Mucosa of rectum (tissue), 2 donors: Measurements from ENCODE around the gene PNMA1.
"Not testable (repeated sequence)": the region's sequence is repeated elsewhere in the genome, so short reads cannot be mapped to it uniquely, and the experiment has no call there.

Source experiments
- H3K27ac ChIP-seq, 2 donors: one replicate each; pipeline ENCODE4 v1.7.0; 2013; ENCODE audit warnings: inconsistent platforms in 2 of 2, low read depth in 2 of 2, low read length in 2 of 2
- H3K27me3 ChIP-seq, 2 donors: one replicate each; pipeline ENCODE4 v1.7.0; 2013; ENCODE audit warnings: low read length in 2 of 2; ENCODE audit not compliant: control insufficient read depth in 2 of 2, insufficient read depth in 2 of 2
- H3K36me3 ChIP-seq, 2 donors: one replicate each; pipeline ENCODE4 v1.7.0; 2013; ENCODE audit warnings: low read length in 2 of 2; ENCODE audit not compliant: control insufficient read depth in 2 of 2, insufficient read depth in 2 of 2
- H3K4me1 ChIP-seq, 2 donors: one replicate each; pipeline ENCODE4 v1.7.0; 2013; ENCODE audit warnings: low read length in 2 of 2, mild to moderate bottlenecking in 1 of 2; ENCODE audit not compliant: control insufficient read depth in 2 of 2, insufficient read depth in 2 of 2
- H3K4me3 ChIP-seq, 2 donors: one replicate each; pipeline ENCODE4 v1.7.0; 2013; ENCODE audit warnings: low read length in 2 of 2
- H3K9ac ChIP-seq, 2 donors: one replicate each; pipeline ENCODE4 v1.7.0; 2013; ENCODE audit warnings: low read length in 2 of 2, low read depth in 1 of 2, mild to moderate bottlenecking in 1 of 2
- H3K9me3 ChIP-seq, 2 donors: one replicate each; pipeline ENCODE4 v1.7.0; 2013; ENCODE audit warnings: low read length in 2 of 2; ENCODE audit not compliant: control insufficient read depth in 2 of 2
- donor health status: healthy.
- donor health status: Normal muscosa, but diverticular disease.

Gene PNMA1

DNA sequence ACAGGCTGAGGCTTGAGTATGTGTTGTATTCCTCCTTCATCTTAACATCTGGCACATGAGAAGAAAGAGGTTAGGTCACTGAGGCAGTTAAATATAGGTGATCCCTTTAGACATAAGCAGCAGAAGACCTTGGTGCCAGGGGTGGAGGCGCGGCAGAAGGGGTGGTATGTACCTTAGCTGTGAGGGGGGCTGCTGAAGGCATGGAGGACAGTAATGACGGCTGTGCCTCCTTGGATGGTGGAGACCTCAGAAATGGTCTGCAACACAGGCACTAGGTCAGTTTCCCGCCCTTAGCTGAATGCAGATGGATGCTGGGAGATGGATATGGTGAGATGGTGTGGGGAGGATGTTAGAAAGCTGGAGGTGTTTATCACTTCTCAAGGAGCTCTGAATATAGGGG lies 1.5 kb upstream of the PNMA1 start:
- Histone ChIP-seq H3K27ac (no peak overlapping the region), H3K4me3 (no peak overlapping the region), H3K9me3 (no peaks in the 10 kb centered on the region), H3K4me1 (peaks cover 12 to 14% of the 10 kb centered on the region in 2 donors), H3K9ac (no peak overlapping the region), H3K36me3 (peaks cover 30 to 40% of the 10 kb centered on the region in 2 donors), H3K27me3 (no peaks in the 10 kb centered on the region)

DNA sequence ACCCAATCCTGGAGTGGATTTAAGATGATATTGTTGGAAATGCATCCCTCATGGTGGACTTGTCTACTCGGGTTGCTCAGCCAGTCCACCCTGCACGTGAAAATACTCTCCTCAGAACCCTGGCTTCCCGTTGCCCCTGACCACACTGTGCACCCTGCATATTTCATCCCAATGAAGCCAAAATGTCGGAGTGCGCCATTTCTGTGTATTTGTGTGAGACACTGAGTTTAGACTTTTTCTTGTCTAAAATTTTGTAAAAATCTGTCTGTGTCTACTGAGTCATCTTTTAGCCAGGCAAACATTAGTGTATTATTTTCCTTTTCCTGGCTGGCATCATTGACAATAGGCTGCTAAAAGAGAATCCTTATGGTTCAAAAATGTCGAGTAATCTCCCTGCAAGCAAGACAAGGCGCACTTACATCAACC lies 485 bp upstream of the PNMA1 start:
- H3K36me3 ChIP-seq, result peaks cover 23 to 33% of the 10 kb centered on the region in 2 donors
- peak overlapping the region; percentile 45 to 71 for H3K4me3 ChIP-seq
- H3K27me3 ChIP-seq, result no peaks in the 10 kb centered on the region
- H3K9me3 ChIP-seq, result no peaks in the 10 kb centered on the region
- peak overlapping the region in 1 of 2 donors; percentile 89 for H3K27ac ChIP-seq
- peak overlapping the region in 1 of 2 donors; percentile 17 for H3K9ac ChIP-seq
- H3K4me1 ChIP-seq, result peaks cover 12 to 14% of the 10 kb centered on the region in 2 donors

DNA sequence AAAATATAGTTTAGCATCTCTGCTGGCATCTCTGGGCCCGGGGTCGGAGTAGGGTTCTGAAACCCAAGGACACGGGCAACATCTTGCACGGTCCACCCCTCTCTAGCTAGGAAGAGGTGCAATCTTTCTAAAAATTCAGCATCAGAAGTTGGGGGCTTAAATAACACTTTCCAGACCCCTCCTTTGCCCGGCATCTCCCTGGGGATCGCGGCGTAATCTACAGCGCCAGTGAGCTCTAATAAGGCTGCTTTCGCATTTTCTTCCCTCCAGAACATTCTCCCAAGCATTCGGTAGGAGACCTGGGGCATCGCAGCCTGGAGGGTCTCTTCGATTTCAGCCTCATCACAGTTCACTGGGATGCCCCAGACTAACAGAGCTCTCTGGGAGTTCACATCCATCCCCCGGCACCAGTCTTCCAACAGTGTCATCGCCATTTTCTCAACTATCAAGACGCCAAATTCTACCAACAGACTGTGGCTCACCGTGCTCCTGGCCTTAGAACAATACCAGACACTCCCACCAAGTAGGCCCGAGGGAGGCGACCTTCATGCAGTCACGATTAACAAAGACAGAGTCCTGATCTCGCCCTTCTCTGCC lies 880 bp downstream of the PNMA1 start:
- Histone ChIP-seq H3K9ac (peak overlapping the region; percentile 75 to 79), H3K9me3 (no peaks in the 10 kb centered on the region), H3K36me3 (peaks cover 18 to 24% of the 10 kb centered on the region in 2 donors), H3K4me1 (peaks cover 12 to 14% of the 10 kb centered on the region in 2 donors), H3K27ac (peak overlapping the region; percentile 82 to 89), H3K27me3 (no peaks in the 10 kb centered on the region), H3K4me3 (peak overlapping the region; percentile 71 to 87)

DNA sequence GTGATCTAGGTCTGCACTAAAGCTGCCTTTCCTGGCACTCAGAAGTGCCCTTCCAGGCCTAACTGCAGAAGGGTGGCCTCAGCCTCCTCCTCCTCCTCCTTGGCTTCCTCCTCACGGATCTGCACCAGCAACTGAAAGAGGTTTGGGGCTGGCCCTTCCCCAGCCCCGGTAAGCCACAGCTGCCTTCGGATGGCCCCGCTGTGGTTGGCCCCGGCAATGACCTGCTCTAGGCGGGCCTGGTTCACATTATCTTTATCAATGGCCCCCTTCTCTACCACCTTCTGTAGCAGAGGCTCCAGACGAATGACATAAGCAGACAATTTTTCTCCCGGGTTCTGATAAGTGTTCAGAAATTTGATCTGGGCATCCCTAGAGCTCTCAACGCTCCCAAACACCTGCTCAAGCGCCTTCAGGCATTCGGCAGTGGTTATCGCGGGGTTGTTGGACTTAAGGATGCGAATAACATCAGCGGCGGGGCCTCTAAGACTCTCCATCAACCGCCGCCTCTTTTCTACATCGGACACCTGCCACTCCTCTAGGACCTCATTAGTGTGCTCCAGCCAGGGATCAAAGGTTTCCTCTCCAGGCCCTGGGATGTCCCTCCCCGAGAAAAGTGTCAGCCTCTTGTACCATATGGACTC lies 1.5 kb downstream of the PNMA1 start:
- peak overlapping the region; percentile 48 to 79 for H3K9ac ChIP-seq

DNA sequence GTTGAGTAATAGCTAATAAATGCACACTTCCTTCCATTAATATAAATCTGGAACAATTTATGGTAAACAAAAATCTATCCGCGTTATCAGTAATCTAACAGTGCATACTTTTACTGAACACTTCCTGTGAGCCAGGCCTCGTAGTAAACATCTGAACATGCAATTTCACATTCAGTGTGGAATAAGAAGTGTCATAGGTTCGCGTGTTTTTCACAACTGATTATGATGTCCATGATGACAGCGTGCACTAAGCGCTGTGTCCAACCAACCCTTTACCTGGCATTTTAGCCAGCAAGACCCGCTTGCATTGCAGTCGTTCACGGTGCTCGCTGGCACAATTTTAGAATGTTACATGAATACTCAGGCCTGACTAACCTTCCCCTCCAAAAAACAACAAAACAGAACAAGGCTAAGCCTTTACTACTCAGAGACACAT lies 2.1 kb downstream of the PNMA1 start:
- Histone ChIP-seq H3K4me1 (peaks cover 12 to 14% of the 10 kb centered on the region in 2 donors), H3K9ac (peak overlapping the region; percentile 41 to 48), H3K9me3 (no peaks in the 10 kb centered on the region), H3K27me3 (no peaks in the 10 kb centered on the region), H3K27ac (peak overlapping the region; percentile 31 to 35), H3K4me3 (peak overlapping the region; percentile 71 to 87), H3K36me3 (peaks cover 10 to 15% of the 10 kb centered on the region in 2 donors)

More for the DNA sequence above, 1.5 kb downstream of the PNMA1 start:
- Histone ChIP-seq H3K4me1 (peaks cover 12 to 14% of the 10 kb centered on the region in 2 donors), H3K27me3 (no peaks in the 10 kb centered on the region), H3K36me3 (peaks cover 13 to 19% of the 10 kb centered on the region in 2 donors), H3K9me3 (no peaks in the 10 kb centered on the region), H3K4me3 (peak overlapping the region; percentile 71 to 87), H3K27ac (peak overlapping the region; percentile 31 to 89)

DNA sequence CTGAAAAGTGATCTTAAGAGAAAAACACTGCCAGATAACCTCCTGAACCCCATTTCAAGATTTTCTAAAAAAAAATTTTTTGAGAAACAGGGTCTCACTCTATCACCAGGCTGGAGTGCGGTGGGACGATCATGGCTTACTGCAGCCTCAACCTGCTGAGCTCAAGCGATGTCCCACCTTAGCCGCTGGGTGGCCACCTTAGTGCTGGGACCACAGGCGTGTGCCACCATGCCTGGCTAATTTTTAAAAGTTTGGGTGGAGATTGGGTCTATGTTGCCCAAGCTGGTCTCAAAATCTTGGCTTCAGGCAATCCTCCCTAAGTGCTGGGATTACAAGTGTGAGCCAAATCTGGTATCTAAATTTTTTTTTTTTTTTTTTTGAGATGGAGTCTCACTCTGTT lies 3.4 kb downstream of the PNMA1 start:
- no peak overlapping the region for H3K27ac ChIP-seq

DNA sequence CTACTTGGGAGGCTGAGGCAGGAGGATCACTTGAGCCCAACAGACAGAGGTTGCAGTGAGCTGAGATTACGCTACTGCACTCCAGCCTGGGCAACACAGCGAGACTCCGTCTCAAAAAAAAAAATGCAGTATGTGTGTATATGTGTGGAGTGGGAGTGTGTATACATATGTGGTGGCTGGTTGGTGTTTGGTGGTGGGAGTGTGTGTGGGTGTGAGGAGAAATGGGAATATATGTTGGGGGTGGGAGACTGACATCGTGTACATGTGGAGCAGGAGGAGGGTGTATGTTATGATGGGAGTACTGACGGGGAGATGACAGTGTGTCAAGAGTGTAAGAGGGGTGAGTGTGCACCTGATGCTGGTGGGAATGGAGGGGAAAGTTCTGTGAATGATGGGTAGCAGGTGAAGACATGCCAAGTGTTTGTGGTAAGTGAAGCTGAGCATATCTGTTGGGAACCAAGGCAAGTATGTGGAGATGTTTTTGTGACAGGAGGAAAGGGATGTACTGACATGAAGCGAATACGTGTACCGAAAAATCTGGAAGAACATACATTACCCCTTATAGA lies 4.2 kb downstream of the PNMA1 start:
- Histone ChIP-seq H3K36me3 (no peaks in the 10 kb centered on the region), H3K4me3 (no peak overlapping the region), H3K27ac (no peak overlapping the region), H3K9ac (no peak overlapping the region), H3K9me3 (no peaks in the 10 kb centered on the region), H3K4me1 (peaks cover 12 to 14% of the 10 kb centered on the region in 2 donors), H3K27me3 (no peaks in the 10 kb centered on the region)

More for the DNA sequence above, 3.4 kb downstream of the PNMA1 start:
- H3K27me3 ChIP-seq, result no peaks in the 10 kb centered on the region
- H3K9me3 ChIP-seq, result no peaks in the 10 kb centered on the region
- peaks cover 12 to 14% of the 10 kb centered on the region in 2 donors for H3K4me1 ChIP-seq
- no peak overlapping the region for H3K4me3 ChIP-seq
- H3K36me3 ChIP-seq, result peaks cover 4 to 6% of the 10 kb centered on the region in 2 donors
- no peak overlapping the region for H3K9ac ChIP-seq

DNA sequence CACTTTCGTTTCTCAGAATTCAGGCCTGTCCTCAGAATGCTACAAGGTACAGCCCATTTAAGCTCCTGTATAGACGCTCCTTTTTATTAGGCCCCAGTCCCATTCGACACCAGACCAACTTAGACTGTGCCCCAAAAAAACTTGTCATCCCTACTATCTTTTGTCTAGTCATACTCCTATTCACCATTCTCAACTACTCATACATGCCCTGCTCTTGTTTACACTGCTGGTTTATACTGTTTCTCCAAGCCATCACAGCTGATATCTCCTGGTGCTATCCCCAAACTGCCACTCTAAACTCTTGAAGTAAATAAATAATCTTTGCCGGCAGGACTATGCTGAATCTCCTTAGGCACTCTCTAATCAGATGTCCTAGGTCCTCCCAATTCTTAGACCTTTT lies 6.1 kb downstream of the PNMA1 start:
- H3K27ac ChIP-seq, H3K4me1 ChIP-seq, H3K9ac ChIP-seq, H3K9me3 ChIP-seq, H3K36me3 ChIP-seq, H3K4me3 ChIP-seq, H3K27me3 ChIP-seq: not testable (repeated sequence)

DNA sequence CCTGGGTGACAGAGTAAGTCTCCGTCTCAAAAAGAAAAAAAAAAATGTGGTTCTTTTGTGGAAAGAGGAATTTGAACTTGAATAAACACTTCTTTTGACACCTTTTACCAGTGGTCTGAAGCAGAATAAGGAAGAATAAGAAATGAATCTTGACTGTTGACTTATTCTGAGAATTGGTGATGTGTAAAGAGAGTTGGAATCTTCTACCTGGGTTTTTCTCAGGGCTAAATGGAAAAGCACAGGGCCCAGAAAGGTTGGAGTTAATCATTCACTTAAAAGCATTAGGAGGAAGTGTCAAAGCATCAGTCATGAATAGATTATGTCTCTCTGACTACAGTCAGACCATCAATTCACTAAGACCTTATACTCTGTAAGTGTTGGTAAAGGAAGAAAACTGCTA lies 13.9 kb downstream of the PNMA1 start:
- H3K4me1 ChIP-seq, result peaks cover 0 to 3% of the 10 kb centered on the region in 2 donors
- no peak overlapping the region for H3K9ac ChIP-seq
- no peaks in the 10 kb centered on the region for H3K27me3 ChIP-seq
- no peaks in the 10 kb centered on the region for H3K9me3 ChIP-seq
- no peaks in the 10 kb centered on the region for H3K36me3 ChIP-seq
- H3K4me3 ChIP-seq, result no peak overlapping the region
- H3K27ac ChIP-seq, result no peak overlapping the region
